Tibial artery (tissue), 4 donors: ENCODE results near the gene WDR64.
"Not testable (repeated sequence)": the region's sequence is repeated elsewhere in the genome, so short reads cannot be mapped to it uniquely, and the experiment has no call there.

ENCODE experiments used
- DNase-seq, 2 donors: peaks; one replicate each; pipeline ENCODE4 v3.0.0-alpha.2; 2019
- H3K27ac ChIP-seq, 2 donors: fragments of 200-600 bp; sonication (generic) in 1 of 2; 1 replicate in 1 of 2; 2 replicates in 1 of 2; pipeline ENCODE4 v1.5.1; 2018 to 2019; ENCODE audit warnings: mild to moderate bottlenecking in 1 of 2
- H3K27me3 ChIP-seq, 2 donors: fragments of 200-600 bp; sonication (generic) in 1 of 2; one replicate each; pipeline versions ENCODE4 v1.5.1 to v1.6.0; 2016 to 2019
- H3K36me3 ChIP-seq, 3 donors: fragments of 200-600 bp; sonication (generic) in 2 of 3; one replicate each; pipeline ENCODE4 v1.5.1; 2016 to 2019; ENCODE audit warnings: mild to moderate bottlenecking in 2 of 3
- H3K4me1 ChIP-seq, 4 donors: fragments of 200-600 bp; sonication (generic) in 2 of 4; 1 replicate in 3 of 4; 2 replicates in 1 of 4; pipeline ENCODE4 v1.5.1; 2016 to 2019
- H3K4me3 ChIP-seq, 2 donors: fragments of 200-600 bp; sonication (generic) in 1 of 2; 1 replicate in 1 of 2; 2 replicates in 1 of 2; pipeline ENCODE4 v1.5.1; 2018 to 2019; ENCODE audit warnings: mild to moderate bottlenecking in 2 of 2
- H3K9me3 ChIP-seq, 3 donors: fragments of 200-600 bp; sonication (generic) in 1 of 3; one replicate each; pipeline ENCODE4 v1.5.1; 2016 to 2019
- CTCF ChIP-seq, 2 experiments: fragments of 200-600 bp in 1 of 2; fragments of 450-650 bp in 1 of 2; IDR thresholded peaks; one replicate each; pipeline ENCODE4 v1.5.1; 2017 to 2019; ENCODE audit warnings: antibody characterized with exemption in 2 of 2, mild to moderate bottlenecking in 1 of 2, moderate library complexity in 1 of 2
- intact Hi-C: fragments of 100-400 bp; cut with DNase I; formaldehyde crosslinking; loops from one replicate; pipeline ENCODE4 v1.15.0; 2023; ENCODE audit warnings: low total_unique reads

Gene WDR64

GRCh38 chr1:241696815-241697639 lies 44.9 kb downstream of the WDR64 start:
- no peaks in the 10 kb centered on the region for H3K36me3 ChIP-seq
- H3K9me3 ChIP-seq: no peaks in the 10 kb centered on the region
- H3K27me3 ChIP-seq: no peaks in the 10 kb centered on the region
- peaks cover 0 to 25% (median 2%) of the 10 kb centered on the region in 4 donors for H3K4me1 ChIP-seq
- no peak overlapping the region for H3K27ac ChIP-seq
- no peak for DNase-seq
- intact Hi-C loops: no loop called here
- H3K4me3 ChIP-seq: no peak overlapping the region
- no peak for TF ChIP-seq CTCF (IDR thresholded peaks at IDR 0.05)

- intact Hi-C loops: no loop called here
- H3K27me3 ChIP-seq: no peaks in the 10 kb centered on the region
- no peak for TF ChIP-seq CTCF (IDR thresholded peaks at IDR 0.05)
- no peak for DNase-seq
- H3K4me3 ChIP-seq: no peak overlapping the region
- peaks cover 0 to 25% (median 2%) of the 10 kb centered on the region in 4 donors for H3K4me1 ChIP-seq
- H3K9me3 ChIP-seq: no peaks in the 10 kb centered on the region
- no peak overlapping the region for H3K27ac ChIP-seq
- H3K36me3 ChIP-seq: no peaks in the 10 kb centered on the region
Measured at GRCh38 chr1:241697640-241698018, 45.5 kb downstream of the WDR64 start.

- no peaks in the 10 kb centered on the region for H3K27me3 ChIP-seq
- no peak overlapping the region for H3K4me3 ChIP-seq
- TF ChIP-seq CTCF (IDR thresholded peaks at IDR 0.05): no peak
- H3K36me3 ChIP-seq: no peaks in the 10 kb centered on the region
- no peak for DNase-seq
- H3K9me3 ChIP-seq: no peaks in the 10 kb centered on the region
- intact Hi-C loops: no loop called here
- peaks cover 0 to 25% (median 2%) of the 10 kb centered on the region in 4 donors for H3K4me1 ChIP-seq
- no peak overlapping the region for H3K27ac ChIP-seq
Measured at GRCh38 chr1:241698177-241698576, 46.1 kb downstream of the WDR64 start.

GRCh38 chr1:241701483-241702295 lies 49.6 kb downstream of the WDR64 start:
- H3K27me3 ChIP-seq: no peaks in the 10 kb centered on the region
- no peak overlapping the region for H3K27ac ChIP-seq
- no peaks in the 10 kb centered on the region for H3K36me3 ChIP-seq
- H3K4me1 ChIP-seq: peaks cover 0 to 9% (median 0%) of the 10 kb centered on the region in 4 donors
- no peak overlapping the region for H3K4me3 ChIP-seq
- intact Hi-C loops: no loop called here
- DNase-seq: no peak
- H3K9me3 ChIP-seq: no peaks in the 10 kb centered on the region
- TF ChIP-seq CTCF (IDR thresholded peaks at IDR 0.05): no peak

- Histone ChIP-seq H3K36me3 (no peaks in the 10 kb centered on the region), H3K4me3 (no peak overlapping the region), H3K9me3 (no peaks in the 10 kb centered on the region), H3K4me1 (no peaks in the 10 kb centered on the region), H3K27me3 (no peaks in the 10 kb centered on the region), H3K27ac (no peak overlapping the region)
- DNase-seq: no peak
- no peak for TF ChIP-seq CTCF (IDR thresholded peaks at IDR 0.05)
- intact Hi-C loops: no loop called here
Measured at GRCh38 chr1:241702442-241703373, 50.6 kb downstream of the WDR64 start.

- H3K4me3 ChIP-seq, H3K4me1 ChIP-seq, H3K27ac ChIP-seq, H3K27me3 ChIP-seq, H3K9me3 ChIP-seq, DNase-seq, H3K36me3 ChIP-seq, intact Hi-C loops: not testable (repeated sequence)
Measured at GRCh38 chr1:241703739-241704138, 51.7 kb downstream of the WDR64 start.
